ENCODE data around the gene RAD51B.

DNA sequence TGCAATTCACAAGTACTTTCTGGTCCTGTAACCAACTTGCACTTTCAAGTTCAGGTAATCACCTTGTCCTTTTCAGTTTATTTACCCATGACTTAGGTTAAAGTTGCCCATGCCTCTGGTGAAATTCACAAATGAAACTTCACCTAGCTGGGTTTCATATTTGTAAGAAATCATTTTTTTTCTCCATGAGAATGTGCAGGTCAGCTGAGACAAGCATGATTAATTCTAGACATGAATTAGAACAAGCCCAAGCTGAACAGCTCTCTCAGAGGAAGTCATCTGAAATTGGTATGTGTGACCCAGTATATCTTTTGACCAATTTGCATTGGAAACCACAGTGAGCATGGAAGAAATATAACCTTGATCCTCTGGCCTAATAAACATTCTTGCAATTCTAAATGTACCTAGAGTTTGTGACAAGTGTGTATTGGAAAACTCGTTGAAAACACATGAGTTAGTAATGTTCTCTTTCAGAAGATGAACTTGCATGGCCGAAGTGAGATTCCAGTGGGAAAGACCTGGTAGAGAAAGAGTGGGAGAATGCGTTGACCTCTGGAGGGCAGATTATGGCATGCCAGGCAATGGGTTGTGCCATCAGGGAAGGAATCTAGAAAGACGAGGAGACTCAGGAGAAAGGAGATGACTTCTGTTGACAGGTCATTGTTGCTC is 486.8 kb downstream of the RAD51B start:
- TF ChIP-seq, protein P1, sequence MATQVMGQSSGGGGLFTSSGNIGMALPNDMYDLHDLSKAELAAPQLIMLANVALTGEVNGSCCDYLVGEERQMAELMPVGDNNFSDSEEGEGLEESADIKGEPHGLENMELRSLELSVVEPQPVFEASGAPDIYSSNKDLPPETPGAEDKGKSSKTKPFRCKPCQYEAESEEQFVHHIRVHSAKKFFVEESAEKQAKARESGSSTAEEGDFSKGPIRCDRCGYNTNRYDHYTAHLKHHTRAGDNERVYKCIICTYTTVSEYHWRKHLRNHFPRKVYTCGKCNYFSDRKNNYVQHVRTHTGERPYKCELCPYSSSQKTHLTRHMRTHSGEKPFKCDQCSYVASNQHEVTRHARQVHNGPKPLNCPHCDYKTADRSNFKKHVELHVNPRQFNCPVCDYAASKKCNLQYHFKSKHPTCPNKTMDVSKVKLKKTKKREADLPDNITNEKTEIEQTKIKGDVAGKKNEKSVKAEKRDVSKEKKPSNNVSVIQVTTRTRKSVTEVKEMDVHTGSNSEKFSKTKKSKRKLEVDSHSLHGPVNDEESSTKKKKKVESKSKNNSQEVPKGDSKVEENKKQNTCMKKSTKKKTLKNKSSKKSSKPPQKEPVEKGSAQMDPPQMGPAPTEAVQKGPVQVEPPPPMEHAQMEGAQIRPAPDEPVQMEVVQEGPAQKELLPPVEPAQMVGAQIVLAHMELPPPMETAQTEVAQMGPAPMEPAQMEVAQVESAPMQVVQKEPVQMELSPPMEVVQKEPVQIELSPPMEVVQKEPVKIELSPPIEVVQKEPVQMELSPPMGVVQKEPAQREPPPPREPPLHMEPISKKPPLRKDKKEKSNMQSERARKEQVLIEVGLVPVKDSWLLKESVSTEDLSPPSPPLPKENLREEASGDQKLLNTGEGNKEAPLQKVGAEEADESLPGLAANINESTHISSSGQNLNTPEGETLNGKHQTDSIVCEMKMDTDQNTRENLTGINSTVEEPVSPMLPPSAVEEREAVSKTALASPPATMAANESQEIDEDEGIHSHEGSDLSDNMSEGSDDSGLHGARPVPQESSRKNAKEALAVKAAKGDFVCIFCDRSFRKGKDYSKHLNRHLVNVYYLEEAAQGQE (IDR thresholded peaks at IDR 0.05; ENCODE audit: insufficient read depth in 1 of 2, low read depth in 2 of 2, low read length in 1 of 2) = no peak
- TF ChIP-seq, protein P2, sequence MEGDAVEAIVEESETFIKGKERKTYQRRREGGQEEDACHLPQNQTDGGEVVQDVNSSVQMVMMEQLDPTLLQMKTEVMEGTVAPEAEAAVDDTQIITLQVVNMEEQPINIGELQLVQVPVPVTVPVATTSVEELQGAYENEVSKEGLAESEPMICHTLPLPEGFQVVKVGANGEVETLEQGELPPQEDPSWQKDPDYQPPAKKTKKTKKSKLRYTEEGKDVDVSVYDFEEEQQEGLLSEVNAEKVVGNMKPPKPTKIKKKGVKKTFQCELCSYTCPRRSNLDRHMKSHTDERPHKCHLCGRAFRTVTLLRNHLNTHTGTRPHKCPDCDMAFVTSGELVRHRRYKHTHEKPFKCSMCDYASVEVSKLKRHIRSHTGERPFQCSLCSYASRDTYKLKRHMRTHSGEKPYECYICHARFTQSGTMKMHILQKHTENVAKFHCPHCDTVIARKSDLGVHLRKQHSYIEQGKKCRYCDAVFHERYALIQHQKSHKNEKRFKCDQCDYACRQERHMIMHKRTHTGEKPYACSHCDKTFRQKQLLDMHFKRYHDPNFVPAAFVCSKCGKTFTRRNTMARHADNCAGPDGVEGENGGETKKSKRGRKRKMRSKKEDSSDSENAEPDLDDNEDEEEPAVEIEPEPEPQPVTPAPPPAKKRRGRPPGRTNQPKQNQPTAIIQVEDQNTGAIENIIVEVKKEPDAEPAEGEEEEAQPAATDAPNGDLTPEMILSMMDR (IDR thresholded peaks at IDR 0.05) = no peak
- TF ChIP-seq POLR2AphosphoS5 (IDR thresholded peaks at IDR 0.05; ENCODE audit: low read depth, low read length) = no peak
